MM.1S (cell line): Measurements from ENCODE around the gene RNU1-3.
"Not testable (repeated sequence)": the region's sequence is repeated elsewhere in the genome, so short reads cannot be mapped to it uniquely, and the experiment has no call there.

ENCODE experiments used
- DNase-seq: peaks from one replicate; pipeline ENCODE4 v3.0.0-alpha.2; 2015
- H2AFZ ChIP-seq: fragments of 300-600 bp; sonication (generic); 2 replicates; pipeline ENCODE4 v1.6.0; 2016; ENCODE audit warnings: antibody characterized with exemption, low read length
- H3F3A ChIP-seq: fragments of 300-600 bp; sonication (generic); 2 replicates; pipeline ENCODE4 v1.6.1; 2016; ENCODE audit warnings: mild to moderate bottlenecking, antibody characterized with exemption, low read length, moderate library complexity, mixed read lengths; ENCODE audit not compliant: insufficient read depth
- H3K27ac ChIP-seq: fragments of 300-600 bp; sonication (generic); 2 replicates; pipeline ENCODE4 v1.5.1; 2016; ENCODE audit warnings: mild to moderate bottlenecking, low read length
- H3K27me3 ChIP-seq: fragments of 300-600 bp; sonication (generic); replicated peaks from 2 replicates; pipeline ENCODE4 v1.6.0; 2016; ENCODE audit warnings: low read length; ENCODE audit not compliant: insufficient read depth
- H3K36me3 ChIP-seq: fragments of 300-600 bp; sonication (generic); replicated peaks from 2 replicates; pipeline ENCODE4 v1.6.1; 2016; ENCODE audit warnings: mild to moderate bottlenecking, low read length, mixed read lengths; ENCODE audit not compliant: insufficient read depth
- H3K4me1 ChIP-seq: fragments of 300-600 bp; sonication (generic); 2 replicates; pipeline ENCODE4 v1.6.1; 2016; ENCODE audit warnings: low read length, mixed read lengths
- H3K4me2 ChIP-seq: fragments of 300-600 bp; sonication (generic); 2 replicates; pipeline ENCODE4 v1.6.0; 2016; ENCODE audit warnings: low read depth, low read length
- H3K4me3 ChIP-seq: fragments of 300-600 bp; sonication (generic); 2 replicates; pipeline ENCODE4 v1.5.1; 2016; ENCODE audit warnings: low read length, mixed read lengths
- H3K79me2 ChIP-seq: fragments of 300-600 bp; sonication (generic); 2 replicates; pipeline ENCODE4 v1.6.1; 2016; ENCODE audit warnings: mixed run types, low read length, mixed read lengths
- H3K9ac ChIP-seq: fragments of 300-600 bp; sonication (generic); 2 replicates; pipeline ENCODE4 v1.6.1; 2016; ENCODE audit warnings: low read length, mixed read lengths
- H3K9me2 ChIP-seq: fragments of 300-600 bp; sonication (generic); replicated peaks from 2 replicates; pipeline ENCODE4 v1.6.1; 2016; ENCODE audit warnings: mild to moderate bottlenecking, low read length, mixed read lengths; ENCODE audit not compliant: insufficient read depth
- H3K9me3 ChIP-seq: fragments of 300-600 bp; sonication (generic); replicated peaks from 2 replicates; pipeline ENCODE4 v1.6.1; 2016; ENCODE audit warnings: mild to moderate bottlenecking, low read length, mixed read lengths; ENCODE audit not compliant: insufficient read depth
- H4K20me1 ChIP-seq: fragments of 300-600 bp; sonication (generic); 2 replicates; pipeline ENCODE4 v1.6.1; 2016; ENCODE audit warnings: mild to moderate bottlenecking, low read length, moderate library complexity, mixed read lengths; ENCODE audit not compliant: insufficient read depth

Gene RNU1-3

DNA sequence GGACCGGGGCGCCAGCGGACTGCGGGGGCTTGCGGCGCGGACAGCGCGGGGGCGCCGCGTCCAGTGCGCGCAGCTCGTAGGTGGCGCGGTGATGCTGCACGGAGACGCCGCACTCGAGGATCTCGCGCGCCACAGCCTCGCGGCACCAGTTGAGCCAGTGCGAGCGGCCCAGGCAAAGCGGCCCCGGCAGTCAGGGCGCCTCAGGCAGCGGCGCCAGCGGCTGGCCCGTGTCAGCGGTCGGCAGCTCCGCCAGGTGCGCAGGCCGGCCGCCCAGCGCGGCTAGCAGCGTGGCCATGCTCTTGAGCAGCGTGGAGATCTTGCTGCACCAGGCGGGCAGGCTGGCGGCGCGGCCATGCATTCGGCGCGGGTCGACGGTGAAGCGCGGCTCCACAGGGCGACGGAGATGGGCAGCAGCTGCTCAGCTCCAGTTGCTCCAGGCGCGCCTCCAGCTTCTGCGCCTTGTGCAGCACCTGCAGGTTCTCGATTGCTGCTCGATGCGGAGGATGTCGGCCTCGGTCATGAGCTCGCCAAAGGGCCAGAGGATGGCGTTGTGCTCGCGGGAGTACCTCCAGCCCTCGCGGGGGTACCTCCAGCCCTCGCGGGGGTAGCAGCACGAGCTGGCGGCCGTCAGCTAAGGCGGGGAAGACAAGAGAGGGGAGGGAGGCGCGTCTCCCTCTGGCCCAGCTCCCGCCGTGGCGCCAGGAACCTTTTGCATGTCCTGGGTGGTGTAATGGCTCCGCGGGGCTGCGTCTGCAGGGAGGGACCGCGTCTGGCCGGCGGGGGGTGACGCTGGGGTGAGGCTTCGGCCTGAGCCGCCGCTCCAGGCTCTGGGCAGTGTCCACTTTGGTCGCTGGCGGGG is 26.9 kb upstream of the RNU1-3 start:
- not testable (repeated sequence) for H2AFZ ChIP-seq, H3K9me2 ChIP-seq, DNase-seq, H4K20me1 ChIP-seq, H3K4me2 ChIP-seq, H3F3A ChIP-seq, H3K79me2 ChIP-seq, H3K9ac ChIP-seq, H3K4me1 ChIP-seq, H3K9me3 ChIP-seq, H3K27me3 ChIP-seq, H3K36me3 ChIP-seq, H3K4me3 ChIP-seq, H3K27ac ChIP-seq

DNA sequence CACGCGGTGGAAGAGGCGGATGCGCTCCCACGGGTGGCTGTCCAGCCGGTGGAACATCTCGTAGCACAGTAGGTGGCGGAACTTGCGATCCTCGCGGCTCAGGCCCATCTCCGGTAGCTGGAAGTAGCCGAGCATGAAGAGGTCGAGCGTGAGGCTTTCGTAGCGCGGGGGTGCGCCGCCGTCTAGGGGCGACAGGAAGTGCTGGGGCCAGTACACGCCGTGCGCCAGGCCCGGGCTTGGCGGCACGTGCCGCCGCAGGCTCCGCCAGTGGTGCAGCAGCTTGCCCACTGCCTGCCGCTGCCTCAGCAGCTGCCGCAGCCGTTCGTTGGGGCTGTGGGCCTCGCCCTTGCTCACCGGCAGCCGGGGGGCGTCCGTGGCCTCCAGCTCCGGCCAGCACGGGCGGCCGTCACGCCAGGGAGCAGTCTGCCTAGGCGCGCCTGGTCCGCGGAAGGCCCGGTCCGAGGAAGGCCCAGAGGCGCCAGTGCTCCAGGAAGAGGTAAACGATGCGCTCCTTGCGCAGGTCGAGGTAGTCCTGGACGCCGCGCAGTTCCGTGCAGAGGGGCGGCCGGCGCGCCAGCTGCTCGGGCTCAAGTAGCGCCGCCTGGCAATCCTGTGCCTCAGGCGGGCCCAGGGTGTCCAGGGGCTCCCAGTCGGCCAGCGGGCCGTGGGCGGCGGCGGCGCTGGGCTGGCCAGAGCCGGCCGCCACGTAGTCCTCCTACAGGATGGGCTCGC is 26.1 kb upstream of the RNU1-3 start:
- H3K4me3 ChIP-seq, DNase-seq, H3F3A ChIP-seq, H3K9me2 ChIP-seq, H3K4me2 ChIP-seq, H3K27me3 ChIP-seq, H3K4me1 ChIP-seq, H3K9ac ChIP-seq, H4K20me1 ChIP-seq, H3K27ac ChIP-seq, H3K79me2 ChIP-seq, H3K9me3 ChIP-seq, H2AFZ ChIP-seq, H3K36me3 ChIP-seq: not testable (repeated sequence)

DNA sequence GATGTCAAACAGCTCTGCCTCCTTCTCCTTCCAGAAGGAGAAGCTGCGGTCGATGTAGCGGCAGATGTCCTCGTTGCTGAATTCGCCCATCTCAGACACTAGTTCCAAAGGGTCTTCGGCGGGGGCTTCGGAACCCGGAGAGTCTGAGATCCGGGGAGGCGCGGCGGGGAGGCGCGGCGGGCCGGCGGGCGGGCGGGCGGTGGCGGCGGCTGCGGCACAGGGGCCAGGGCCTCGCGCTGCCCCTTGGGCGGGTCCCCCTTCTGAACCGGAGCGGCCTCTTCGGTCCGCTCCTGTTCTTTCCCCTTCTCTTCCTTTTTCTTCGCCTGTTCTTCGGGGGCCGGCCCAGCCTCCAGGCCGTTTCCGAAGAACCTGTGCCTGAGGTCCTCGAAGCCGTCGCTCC is 25.5 kb upstream of the RNU1-3 start:
- not testable (repeated sequence) for DNase-seq, H3K27ac ChIP-seq, H3K4me2 ChIP-seq, H3K9me2 ChIP-seq, H3F3A ChIP-seq, H2AFZ ChIP-seq, H3K4me1 ChIP-seq, H3K27me3 ChIP-seq, H3K79me2 ChIP-seq, H3K9ac ChIP-seq, H3K36me3 ChIP-seq, H3K4me3 ChIP-seq, H4K20me1 ChIP-seq, H3K9me3 ChIP-seq

DNA sequence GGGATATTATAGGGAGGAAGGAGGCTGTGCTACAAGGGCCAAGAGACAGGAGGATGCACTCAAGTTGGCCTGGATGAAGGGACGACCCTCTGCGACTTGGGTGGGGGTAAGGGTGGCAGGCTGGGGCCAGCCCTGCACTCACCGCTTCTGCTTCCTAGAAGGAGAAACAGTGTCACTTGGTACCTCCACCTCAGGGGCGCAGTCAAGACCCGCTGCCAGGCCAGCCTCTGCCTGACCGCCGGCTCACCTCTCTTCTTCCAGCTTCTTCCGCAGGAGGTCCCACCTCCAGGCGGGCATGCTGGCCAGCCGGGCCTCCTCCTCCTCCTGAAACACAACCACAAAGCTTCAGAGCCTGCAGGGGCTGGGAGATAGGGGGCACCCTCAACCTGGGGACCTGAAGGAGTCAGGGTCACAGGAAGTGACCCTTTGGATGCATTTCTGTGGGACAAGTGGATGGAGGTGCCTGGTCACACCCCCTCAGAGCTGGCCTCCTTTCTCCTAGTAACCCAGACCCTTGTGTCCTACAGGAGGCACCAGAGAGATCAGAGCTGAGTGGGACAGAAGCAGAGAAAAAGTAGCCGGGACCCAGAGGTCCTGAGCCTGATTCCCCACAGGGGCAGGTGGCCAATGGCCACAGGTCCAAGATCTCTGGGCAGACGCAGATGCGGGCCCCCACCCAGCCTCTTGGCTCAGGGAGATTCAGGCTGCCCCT is 24.4 kb upstream of the RNU1-3 start:
- not testable (repeated sequence) for H3K36me3 ChIP-seq, H3K4me2 ChIP-seq, H3K27me3 ChIP-seq, H3K9me3 ChIP-seq, H3K4me1 ChIP-seq, H4K20me1 ChIP-seq, H3K79me2 ChIP-seq, H3K27ac ChIP-seq, DNase-seq, H3K9me2 ChIP-seq, H3K4me3 ChIP-seq, H3F3A ChIP-seq, H3K9ac ChIP-seq, H2AFZ ChIP-seq

DNA sequence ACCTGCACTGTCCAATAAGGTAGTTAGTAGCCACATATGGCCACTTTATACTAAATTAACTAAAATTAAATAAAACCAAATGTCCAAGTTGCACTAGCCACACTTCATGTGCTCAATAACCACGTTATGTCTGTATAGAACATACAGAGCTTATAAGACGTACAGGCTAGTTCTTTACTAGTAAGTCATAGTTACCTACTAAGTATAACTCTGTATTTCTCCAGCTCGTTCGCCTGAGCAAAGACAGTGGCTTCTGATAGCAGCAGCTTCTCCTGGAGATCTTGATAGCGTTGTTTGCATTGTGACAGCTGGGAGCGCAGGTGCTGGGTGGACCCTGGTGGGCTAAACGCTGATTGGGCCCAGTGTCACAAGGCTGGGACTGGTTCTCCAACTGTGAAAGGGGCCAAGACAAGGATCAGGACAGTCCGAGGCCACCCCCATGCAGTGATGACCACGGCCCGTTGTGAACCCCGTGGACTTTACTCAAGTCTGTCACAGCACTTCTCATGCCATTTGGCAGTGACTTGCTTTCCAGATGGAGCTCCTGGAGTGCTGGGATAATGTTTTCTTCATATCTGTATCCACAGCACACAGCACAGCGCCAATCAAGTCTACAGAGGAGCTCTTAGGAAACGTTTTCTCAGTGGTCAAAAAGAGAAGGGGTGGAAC is 20.5 kb upstream of the RNU1-3 start:
- not testable (repeated sequence) for H3K9me3 ChIP-seq, DNase-seq, H3F3A ChIP-seq, H3K27me3 ChIP-seq, H3K4me3 ChIP-seq, H3K9me2 ChIP-seq, H3K79me2 ChIP-seq, H3K36me3 ChIP-seq, H3K4me2 ChIP-seq, H4K20me1 ChIP-seq, H3K4me1 ChIP-seq, H2AFZ ChIP-seq, H3K9ac ChIP-seq, H3K27ac ChIP-seq

DNA sequence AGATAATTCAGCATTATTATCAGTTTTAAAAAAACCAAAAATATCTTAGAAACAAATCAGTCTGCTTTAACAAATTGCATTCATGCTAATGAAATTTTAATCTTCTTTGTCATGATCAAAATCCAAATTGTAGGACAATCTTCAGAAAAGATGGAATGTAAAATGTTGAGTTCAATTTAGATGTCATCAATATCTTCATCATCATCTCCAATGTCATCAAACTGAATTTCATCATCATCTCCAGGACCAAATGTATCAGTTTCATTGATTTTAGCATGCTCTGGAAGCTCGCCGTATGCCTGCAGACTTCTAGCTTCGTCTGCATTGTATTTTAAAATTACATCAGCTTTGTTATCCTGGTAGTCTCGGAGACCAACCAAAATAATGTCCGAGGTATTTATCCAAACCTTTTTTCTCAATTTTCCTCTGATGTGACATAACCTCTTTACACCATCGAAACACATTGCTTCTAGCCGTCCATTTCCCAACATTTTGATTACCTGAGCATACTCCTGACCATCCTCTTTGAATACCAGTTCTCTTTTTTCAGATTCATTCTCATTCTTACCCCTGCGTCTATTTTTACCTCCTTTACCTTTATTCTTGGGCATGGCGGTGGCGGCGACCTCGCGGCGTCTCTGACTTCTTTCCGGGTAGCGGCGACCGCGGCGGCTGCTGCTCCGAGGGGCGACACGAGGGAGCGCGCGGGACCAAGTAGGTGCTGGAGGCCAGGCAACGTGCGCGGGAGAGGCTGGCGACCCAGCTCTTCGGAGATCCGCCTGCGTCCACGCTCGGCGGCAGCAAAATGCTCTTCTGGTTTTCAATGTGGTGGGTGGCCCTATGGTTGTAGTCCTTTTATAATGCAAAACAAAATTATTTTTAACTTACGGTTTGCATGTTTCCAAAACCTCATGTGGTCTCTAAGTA is 19.0 kb upstream of the RNU1-3 start:
- not testable (repeated sequence) for H3K9me2 ChIP-seq, H3K79me2 ChIP-seq, H3F3A ChIP-seq, H3K9me3 ChIP-seq, H3K36me3 ChIP-seq, H3K27ac ChIP-seq, H3K27me3 ChIP-seq, H4K20me1 ChIP-seq, DNase-seq, H3K9ac ChIP-seq, H2AFZ ChIP-seq, H3K4me1 ChIP-seq
- Histone ChIP-seq H3K4me2 (peak overlapping the region; percentile 49), H3K4me3 (peak overlapping the region; percentile 34)
